Astrocyte of the spinal cord (primary cell): ENCODE data around the gene DHRS13.

Source experiments
- DNase-seq: peaks from one replicate; pipeline ENCODE4 v3.0.0; 2011; ENCODE audit warnings: low read depth, low spot score
- H3K4me3 ChIP-seq: 2 replicates; pipeline ENCODE4 v1.5.1; 2011; ENCODE audit warnings: low read depth, mild to moderate bottlenecking, low read length, moderate library complexity
- in situ Hi-C: cut with HindIII; loops from 2 replicates; pipeline ENCODE4 v1.10.0; 2017; ENCODE audit warnings: low sequenced_read_pairs
- TF ChIP-seq, protein P1 (sequence below): IDR thresholded peaks from 2 replicates; pipeline ENCODE4 v1.5.1; 2012; ENCODE audit warnings: low read depth, mild to moderate bottlenecking, low read length, inconsistent platforms

The DHRS13 gene

DNA sequence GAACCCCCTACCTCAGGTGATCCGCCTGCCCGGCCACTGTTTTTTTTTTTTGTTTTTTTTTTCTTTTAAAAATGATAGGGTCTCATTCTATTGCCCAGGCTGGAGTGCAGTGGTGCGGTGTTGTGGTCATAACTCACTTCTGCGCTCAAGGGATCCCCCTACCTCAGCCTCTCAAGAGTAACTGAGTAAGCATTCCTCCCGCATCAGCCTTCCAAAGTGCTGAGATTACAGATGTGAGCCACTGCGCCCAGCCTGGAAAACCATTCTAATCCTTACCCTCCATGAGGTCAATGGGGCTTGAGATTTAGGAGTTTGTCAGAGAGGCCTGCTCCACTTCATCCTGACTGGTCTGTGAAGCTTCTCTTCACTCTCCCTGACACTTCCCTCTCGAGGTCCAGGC lies 35.6 kb downstream of the DHRS13 start:
- DNase-seq: no peak
- TF ChIP-seq, protein P1, sequence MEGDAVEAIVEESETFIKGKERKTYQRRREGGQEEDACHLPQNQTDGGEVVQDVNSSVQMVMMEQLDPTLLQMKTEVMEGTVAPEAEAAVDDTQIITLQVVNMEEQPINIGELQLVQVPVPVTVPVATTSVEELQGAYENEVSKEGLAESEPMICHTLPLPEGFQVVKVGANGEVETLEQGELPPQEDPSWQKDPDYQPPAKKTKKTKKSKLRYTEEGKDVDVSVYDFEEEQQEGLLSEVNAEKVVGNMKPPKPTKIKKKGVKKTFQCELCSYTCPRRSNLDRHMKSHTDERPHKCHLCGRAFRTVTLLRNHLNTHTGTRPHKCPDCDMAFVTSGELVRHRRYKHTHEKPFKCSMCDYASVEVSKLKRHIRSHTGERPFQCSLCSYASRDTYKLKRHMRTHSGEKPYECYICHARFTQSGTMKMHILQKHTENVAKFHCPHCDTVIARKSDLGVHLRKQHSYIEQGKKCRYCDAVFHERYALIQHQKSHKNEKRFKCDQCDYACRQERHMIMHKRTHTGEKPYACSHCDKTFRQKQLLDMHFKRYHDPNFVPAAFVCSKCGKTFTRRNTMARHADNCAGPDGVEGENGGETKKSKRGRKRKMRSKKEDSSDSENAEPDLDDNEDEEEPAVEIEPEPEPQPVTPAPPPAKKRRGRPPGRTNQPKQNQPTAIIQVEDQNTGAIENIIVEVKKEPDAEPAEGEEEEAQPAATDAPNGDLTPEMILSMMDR: no peak
- in situ Hi-C loops: no loop called here
- H3K4me3 ChIP-seq: no peak overlapping the region

DNA sequence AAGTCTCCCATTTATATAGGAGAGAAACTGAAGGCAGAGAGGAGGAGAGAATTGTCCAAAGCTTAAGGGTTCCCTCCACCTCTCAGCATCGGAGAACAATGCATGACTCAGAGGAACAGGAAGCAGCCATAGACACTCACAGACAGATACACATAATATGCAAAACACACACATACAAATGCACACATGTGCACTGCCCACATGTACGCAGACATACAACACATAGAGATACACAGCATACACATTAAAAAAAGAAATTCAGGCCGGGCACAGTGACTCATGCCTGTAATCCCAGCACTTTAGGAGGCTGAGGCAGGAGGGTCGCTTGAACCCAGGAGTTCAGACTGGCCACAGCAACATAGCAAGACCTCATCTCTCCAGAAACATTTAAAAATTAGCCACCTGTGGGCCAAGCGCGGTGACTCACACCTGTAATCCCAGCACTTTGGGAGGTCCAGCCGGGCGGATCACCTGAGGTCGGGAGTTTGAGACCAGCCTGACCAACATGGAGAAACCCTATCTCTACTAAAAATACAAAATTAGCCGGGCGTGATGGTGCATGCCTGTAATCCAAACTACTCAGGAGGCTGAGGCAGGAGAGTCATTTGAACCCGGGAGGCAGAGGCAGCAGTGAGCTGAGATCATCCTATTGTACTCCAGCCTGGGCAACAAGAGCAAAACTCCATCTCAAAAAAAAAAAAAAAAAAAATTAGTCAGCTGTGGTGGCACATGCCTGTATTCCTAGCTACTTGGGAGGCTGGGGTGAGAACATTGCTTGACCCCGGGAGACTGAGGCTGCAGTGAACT lies 36.7 kb downstream of the DHRS13 start:
- no peak overlapping the region for H3K4me3 ChIP-seq
- in situ Hi-C loops: no loop called here
- peak; percentile 32 for DNase-seq
- TF ChIP-seq, protein P1: no peak

DNA sequence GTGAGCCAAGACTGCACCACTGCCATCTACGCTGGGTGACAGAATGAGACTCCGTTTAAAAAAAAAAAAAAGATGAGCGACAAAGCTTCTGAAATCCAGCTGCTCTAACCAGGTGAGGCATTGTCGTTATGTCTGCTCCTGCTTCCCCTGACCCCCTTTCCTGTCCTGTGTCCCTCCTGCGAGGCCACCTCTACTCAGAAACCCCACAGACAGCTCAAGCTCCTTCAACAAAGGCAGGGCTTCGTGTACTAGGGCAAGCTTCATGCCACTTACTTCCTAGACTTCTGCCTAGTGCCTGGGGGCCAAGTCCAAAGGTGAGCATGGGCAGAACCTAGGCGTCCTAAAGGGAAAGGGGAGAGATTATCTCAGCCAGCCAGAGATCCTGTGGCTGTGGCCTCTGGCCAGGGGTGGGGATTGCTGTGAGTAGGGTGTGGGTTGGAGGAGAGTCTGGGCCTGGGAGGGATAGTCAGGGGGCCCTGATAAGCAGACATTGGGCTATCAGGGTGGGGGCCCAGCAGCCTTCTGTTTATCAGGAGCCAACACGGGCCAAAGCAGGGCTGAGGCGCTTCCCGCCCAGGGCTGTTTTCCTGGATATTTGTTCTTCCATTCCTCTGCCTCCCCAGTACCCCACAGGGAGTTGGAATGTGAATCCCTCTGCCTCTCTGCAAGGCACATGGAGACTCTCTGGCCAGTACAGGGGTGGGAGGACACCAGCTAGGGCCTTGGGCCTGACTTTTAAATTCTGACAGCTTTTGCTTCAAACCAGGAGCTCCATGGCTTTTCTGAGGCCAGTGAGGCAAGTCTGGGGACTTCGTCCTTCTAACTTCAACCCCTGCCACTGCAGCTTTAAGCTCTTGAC lies 37.7 kb downstream of the DHRS13 start:
- DNase-seq: no peak
- in situ Hi-C loops: no loop called here
- no peak overlapping the region for H3K4me3 ChIP-seq
- TF ChIP-seq, protein P1: no peak

DNA sequence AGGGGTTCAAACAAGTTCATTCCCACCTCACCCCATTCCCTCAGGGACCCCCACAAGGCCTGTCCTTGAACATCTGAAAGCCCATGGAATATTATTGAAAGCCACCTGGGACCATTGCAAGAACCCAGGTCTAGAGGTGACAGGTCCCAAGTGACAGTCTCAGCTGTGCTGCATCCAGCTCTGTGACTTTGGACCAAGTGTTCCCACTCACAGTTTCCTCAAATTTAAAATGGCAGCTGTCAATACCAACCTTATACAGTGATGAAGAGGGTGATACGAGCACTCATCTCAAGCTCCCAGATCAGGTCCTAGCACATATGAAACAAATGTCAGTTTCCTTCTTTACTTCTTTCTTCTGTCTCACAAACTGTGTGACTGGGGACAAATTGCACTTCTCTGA lies 38.9 kb downstream of the DHRS13 start:
- H3K4me3 ChIP-seq: no peak overlapping the region
- TF ChIP-seq, protein P1: no peak
- no peak for DNase-seq
- in situ Hi-C loops: no loop called here

GRCh38 chr17:28862561-28862960 lies 40.3 kb downstream of the DHRS13 start:
- TF ChIP-seq, protein P1: no peak
- DNase-seq: no peak
- in situ Hi-C loops: no loop called here
- no peak overlapping the region for H3K4me3 ChIP-seq

- no peak overlapping the region for H3K4me3 ChIP-seq
- TF ChIP-seq, protein P1: no peak
- in situ Hi-C loops: no loop called here
- DNase-seq: no peak
Observed at GRCh38 chr17:28861393-28862203, 41.3 kb downstream of the DHRS13 start.
